Measurements from ENCODE around the gene CTRL. TPM values are rescaled to one million over a fixed set of nuclear protein-coding genes. Genes with fewer than 3 reads are reported as not detected.

The CTRL gene
- total RNA-seq, 2 donors from 2014 or later, result 0.64 to 2.2 TPM

DNA sequence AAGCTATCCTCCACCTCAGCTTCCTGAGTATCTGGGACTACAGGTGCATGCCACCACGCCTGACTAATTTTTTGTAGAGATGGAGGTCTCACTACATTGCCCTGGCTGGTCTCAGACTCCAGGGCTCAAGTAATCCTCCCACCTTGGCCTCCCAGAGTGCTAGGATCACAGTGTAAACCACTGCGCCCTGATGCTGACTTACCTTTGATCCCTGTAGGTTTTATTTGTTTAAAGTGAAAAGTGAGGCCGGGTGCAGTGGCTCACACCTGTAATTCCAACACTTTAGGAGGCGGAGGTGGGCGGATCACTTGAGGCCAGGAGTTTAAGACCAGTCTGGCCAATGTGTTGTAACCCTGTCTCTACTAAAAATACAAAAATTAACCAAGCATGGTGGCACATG, 29.9 kb downstream of the CTRL start:
- intact Hi-C loops (cut with DNase I), result no loop called here
- H3K4me3 ChIP-seq, result no peak overlapping the region
- peak overlapping the region; percentile 1 for H3K27ac ChIP-seq
- peak; percentile 65 for DNase-seq
- no peak overlapping the region for H3K9ac ChIP-seq (ENCODE audit: low read depth in 2 of 2, low read length in 2 of 2)
- no peaks in the 10 kb centered on the region for H3K4me1 ChIP-seq
- H3K36me3 ChIP-seq, result no peaks in the 10 kb centered on the region
- TF ChIP-seq, protein P1, sequence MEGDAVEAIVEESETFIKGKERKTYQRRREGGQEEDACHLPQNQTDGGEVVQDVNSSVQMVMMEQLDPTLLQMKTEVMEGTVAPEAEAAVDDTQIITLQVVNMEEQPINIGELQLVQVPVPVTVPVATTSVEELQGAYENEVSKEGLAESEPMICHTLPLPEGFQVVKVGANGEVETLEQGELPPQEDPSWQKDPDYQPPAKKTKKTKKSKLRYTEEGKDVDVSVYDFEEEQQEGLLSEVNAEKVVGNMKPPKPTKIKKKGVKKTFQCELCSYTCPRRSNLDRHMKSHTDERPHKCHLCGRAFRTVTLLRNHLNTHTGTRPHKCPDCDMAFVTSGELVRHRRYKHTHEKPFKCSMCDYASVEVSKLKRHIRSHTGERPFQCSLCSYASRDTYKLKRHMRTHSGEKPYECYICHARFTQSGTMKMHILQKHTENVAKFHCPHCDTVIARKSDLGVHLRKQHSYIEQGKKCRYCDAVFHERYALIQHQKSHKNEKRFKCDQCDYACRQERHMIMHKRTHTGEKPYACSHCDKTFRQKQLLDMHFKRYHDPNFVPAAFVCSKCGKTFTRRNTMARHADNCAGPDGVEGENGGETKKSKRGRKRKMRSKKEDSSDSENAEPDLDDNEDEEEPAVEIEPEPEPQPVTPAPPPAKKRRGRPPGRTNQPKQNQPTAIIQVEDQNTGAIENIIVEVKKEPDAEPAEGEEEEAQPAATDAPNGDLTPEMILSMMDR (IDR thresholded peaks at IDR 0.05), result no peak
- no peaks in the 10 kb centered on the region for H3K27me3 ChIP-seq
- no peaks in the 10 kb centered on the region for H3K9me3 ChIP-seq

DNA sequence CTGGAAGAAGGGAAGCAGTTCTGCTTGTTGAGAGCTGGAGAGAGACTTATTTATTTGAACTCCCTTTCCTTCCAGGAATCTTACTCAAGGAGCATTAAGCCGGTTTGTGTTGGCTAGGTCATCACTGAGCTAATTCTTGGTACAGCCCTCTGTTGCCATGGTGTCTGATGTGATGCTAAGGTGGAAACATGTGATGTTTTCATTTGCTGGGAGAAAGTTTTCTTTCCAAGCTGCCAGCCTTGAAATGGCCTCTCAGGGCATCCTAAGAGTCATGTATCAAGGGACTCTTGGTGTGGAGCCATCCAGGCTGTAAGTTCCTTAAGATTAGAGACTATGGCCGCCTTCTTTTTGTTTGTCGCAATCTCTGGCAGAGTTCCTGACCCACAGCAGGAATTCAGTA, 34.4 kb downstream of the CTRL start:
- no peaks in the 10 kb centered on the region for H3K9me3 ChIP-seq
- H3K9ac ChIP-seq (ENCODE audit: low read depth in 2 of 2, low read length in 2 of 2), result no peak overlapping the region
- no peak overlapping the region for H3K27ac ChIP-seq
- no peaks in the 10 kb centered on the region for H3K27me3 ChIP-seq
- H3K4me1 ChIP-seq, result peaks cover 10% of the 10 kb centered on the region
- H3K36me3 ChIP-seq, result no peaks in the 10 kb centered on the region
- H3K4me3 ChIP-seq, result no peak overlapping the region
- TF ChIP-seq, protein P1 (IDR thresholded peaks at IDR 0.05), result no peak
- intact Hi-C loops (cut with DNase I), result no loop called here
- no peak for DNase-seq

DNA sequence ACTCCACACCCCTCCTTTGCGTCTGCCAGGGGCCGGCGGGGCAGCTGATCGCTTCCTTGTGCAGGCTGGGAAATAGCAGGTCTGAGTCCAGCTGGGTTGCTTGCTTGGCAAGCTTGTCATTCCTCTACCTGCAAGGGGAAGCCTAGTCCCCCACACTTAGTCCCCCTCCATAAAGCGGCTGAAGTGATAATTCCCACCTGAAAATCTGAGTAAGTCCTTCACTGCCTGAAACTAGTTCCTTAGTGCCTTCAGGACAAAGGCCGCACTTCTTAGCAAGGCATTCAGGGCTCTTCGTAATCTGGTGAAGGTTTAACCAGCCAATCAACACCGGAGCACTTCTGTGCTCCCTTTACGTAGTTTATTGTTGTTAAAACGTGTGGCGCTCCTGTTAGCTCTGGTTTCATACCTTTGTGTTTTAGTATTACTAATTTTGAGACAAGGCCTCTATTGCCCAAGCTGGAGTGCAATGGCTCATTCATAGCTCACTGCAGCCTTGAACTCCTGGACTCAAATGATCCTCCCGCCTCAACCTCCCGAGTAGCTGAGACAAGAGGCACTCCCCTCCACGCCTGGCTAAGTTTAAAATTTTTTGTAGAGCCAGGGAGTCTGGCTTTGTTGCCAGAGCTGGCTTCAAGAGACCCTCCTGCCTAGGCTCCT, 37.8 kb downstream of the CTRL start:
- peak overlapping the region; percentile 100 for H3K9ac ChIP-seq (ENCODE audit: low read depth in 2 of 2, low read length in 2 of 2)
- H3K4me1 ChIP-seq, result peaks cover 11% of the 10 kb centered on the region
- H3K4me3 ChIP-seq, result peak overlapping the region; percentile 96
- intact Hi-C loops (cut with DNase I), result no loop called here
- H3K36me3 ChIP-seq, result no peaks in the 10 kb centered on the region
- peak overlapping the region; percentile 93 for H3K27ac ChIP-seq
- TF ChIP-seq, protein P1 (IDR thresholded peaks at IDR 0.05), result no peak
- peak; percentile 58 for DNase-seq
- H3K9me3 ChIP-seq, result no peaks in the 10 kb centered on the region
- no peaks in the 10 kb centered on the region for H3K27me3 ChIP-seq

GRCh38 chr16:67892899-67893742, 38.5 kb downstream of the CTRL start, which contains the start of gene PSKH1:
TSS of gene PSKH1 (plus strand) at chr16:67893254. CDS start at chr16:67908750, 15,496 bp downstream.
- Histone ChIP-seq H3K27me3 (no peaks in the 10 kb centered on the region), H3K4me3 (peak within 1 kb of the TSS; percentile 96), H3K9me3 (no peaks in the 10 kb centered on the region), H3K9ac (ENCODE audit: low read depth in 2 of 2, low read length in 2 of 2) (peak within 1 kb of the TSS; percentile 100), H3K4me1 (peaks cover 11% of the 10 kb centered on the region), H3K36me3 (no peaks in the 10 kb centered on the region), H3K27ac (peak within 1 kb of the TSS; percentile 93)
- peak; percentile 98 for DNase-seq
- intact Hi-C loops (cut with DNase I), result no loop called here
- TF ChIP-seq, protein P1 (IDR thresholded peaks at IDR 0.05), result no peak

- H3K9ac ChIP-seq (ENCODE audit: low read depth in 2 of 2, low read length in 2 of 2), result peak overlapping the region in 1 of 2 donors; percentile 71
- H3K4me1 ChIP-seq, result peaks cover 11% of the 10 kb centered on the region
- TF ChIP-seq, protein P1 (IDR thresholded peaks at IDR 0.05), result no peak
- peak overlapping the region; percentile 96 for H3K4me3 ChIP-seq
- H3K27ac ChIP-seq, result peak overlapping the region; percentile 4
- no peaks in the 10 kb centered on the region for H3K9me3 ChIP-seq
- H3K27me3 ChIP-seq, result no peaks in the 10 kb centered on the region
- H3K36me3 ChIP-seq, result no peaks in the 10 kb centered on the region
- intact Hi-C loops (cut with DNase I), result no loop called here
- no peak for DNase-seq
Observed at GRCh38 chr16:67892375-67892774, 39.3 kb downstream of the CTRL start.

All from colonic mucosa (tissue), 4 donors.